Keratinocyte (primary cell): ENCODE measurements around the gene STARD5. TPM values are rescaled to one million over a fixed set of nuclear protein-coding genes. Genes with fewer than 3 reads are reported as not detected.
A peak's percentile ranks its signal among the peaks of the same experiment; 100 is the strongest.

ENCODE experiments used
- DNase-seq: peaks from one replicate; pipeline ENCODE4 v3.0.0-alpha.2; 2011; ENCODE audit warnings: low read depth, missing footprints, low spot score
- FAIRE-seq: peaks from 2 replicates; lab custom pipeline; 2011; peaks lifted over from hg19 to GRCh38; lab: Jason Lieb, UNC
- H2AFZ ChIP-seq: 2 replicates; pipeline ENCODE4 v1.6.0; 2012; ENCODE audit warnings: low read length, control low read depth, inconsistent platforms; ENCODE audit not compliant: control insufficient read depth
- H3K27ac ChIP-seq: 2 replicates; pipeline ENCODE4 v1.5.1; 2011; ENCODE audit warnings: low read length; ENCODE audit not compliant: control insufficient read depth, insufficient read depth
- H3K27me3 ChIP-seq: 3 replicates; pipeline ENCODE4 v1.6.0; 2011; ENCODE audit warnings: low read length; ENCODE audit not compliant: control insufficient read depth, insufficient read depth; ENCODE audit errors: extremely low read depth
- H3K36me3 ChIP-seq, 2 experiments: 2 replicates in 1 of 2; 3 replicates in 1 of 2; pipeline ENCODE4 v1.5.1; 2011; ENCODE audit warnings: low read length in 2 of 2, mild to moderate bottlenecking in 1 of 2; ENCODE audit not compliant: control insufficient read depth in 2 of 2, insufficient read depth in 2 of 2; ENCODE audit errors: extremely low read depth in 1 of 2
- H3K4me1 ChIP-seq: 3 replicates; pipeline ENCODE4 v1.5.1; 2011; ENCODE audit warnings: low read length; ENCODE audit not compliant: control insufficient read depth, insufficient read depth; ENCODE audit errors: extremely low read depth
- H3K4me2 ChIP-seq: 3 replicates; pipeline ENCODE4 v1.6.0; 2011; ENCODE audit warnings: low read depth, low read length; ENCODE audit not compliant: control insufficient read depth, insufficient read depth; ENCODE audit errors: extremely low read depth
- H3K4me3 ChIP-seq, 3 experiments: fragments of 200-600 bp in 1 of 3; sonication (generic) in 1 of 3; 2 replicates in 2 of 3; 3 replicates in 1 of 3; pipeline ENCODE4 v1.5.1; 2011 to 2016; ENCODE audit warnings: low read length in 3 of 3, mild to moderate bottlenecking in 3 of 3, control low read depth in 2 of 3, inconsistent platforms in 1 of 3, low read depth in 1 of 3, mixed read lengths in 1 of 3, mixed run types in 1 of 3, moderate library complexity in 1 of 3; ENCODE audit not compliant: control insufficient read depth in 2 of 3, insufficient read depth in 2 of 3; ENCODE audit errors: extremely low read depth in 1 of 3
- H3K79me2 ChIP-seq: 2 replicates; pipeline ENCODE4 v1.6.0; 2012; ENCODE audit warnings: low read length; ENCODE audit not compliant: control insufficient read depth, insufficient read depth
- H3K9ac ChIP-seq: 3 replicates; pipeline ENCODE4 v1.6.0; 2011; ENCODE audit warnings: low read length; ENCODE audit not compliant: control insufficient read depth, insufficient read depth; ENCODE audit errors: extremely low read depth
- H3K9me1 ChIP-seq: 3 replicates; pipeline ENCODE4 v1.6.0; 2011; ENCODE audit warnings: low read length; ENCODE audit not compliant: control insufficient read depth, insufficient read depth; ENCODE audit errors: extremely low read depth
- H3K9me3 ChIP-seq: 2 replicates; pipeline ENCODE4 v1.5.1; 2012; ENCODE audit warnings: low read depth, low read length; ENCODE audit not compliant: control insufficient read depth
- H4K20me1 ChIP-seq: 3 replicates; pipeline ENCODE4 v1.6.0; 2011; ENCODE audit warnings: low read length; ENCODE audit not compliant: control insufficient read depth, insufficient read depth; ENCODE audit errors: extremely low read depth
- EZH2 ChIP-seq: IDR thresholded peaks from one replicate; pipeline ENCODE4 v1.6.1; 2012; ENCODE audit warnings: inconsistent platforms, mild to moderate bottlenecking, low read length, moderate library complexity
- dilution Hi-C: fragments of 300-500 bp; cut with MboI; formaldehyde crosslinking; loops from one replicate; pipeline ENCODE4 v1.7.0; 2020; ENCODE audit warnings: low sequenced_read_pairs; ENCODE audit not compliant: extremely low pct_ligation_motif_present
- polyA plus RNA-seq, 5 experiments: library from polyadenylated mRNA; depleted of rRNA in 3 of 5; stranded (reverse) in 3 of 5; stranded (forward) in 1 of 5; unstranded in 1 of 5; fragments of >200 nt; gene quantifications; 1 replicate in 1 of 5; 2 replicates in 3 of 5; 3 replicates in 1 of 5; pipeline versions ENCODE4 v1.2.1 to v1.2.3, GENCODE V29; 2011 to 2012; ENCODE audit warnings: missing spikeins in 2 of 5, low read depth in 1 of 5, low replicate concordance in 1 of 5
- TF ChIP-seq, protein P1 (sequence below), 3 experiments: IDR thresholded peaks in 1 of 3; conservative IDR thresholded peaks in 1 of 3; optimal IDR thresholded peaks in 1 of 3; 2 replicates in 2 of 3; 3 replicates in 1 of 3; pipeline versions ENCODE3 to v1.5.1; 2011; ENCODE audit warnings: low read length in 3 of 3, mild to moderate bottlenecking in 3 of 3, moderate library complexity in 2 of 3, control low read depth in 1 of 3, inconsistent platforms in 1 of 3; ENCODE audit not compliant: insufficient read depth in 2 of 3; ENCODE audit errors: extremely low read depth in 1 of 3

The STARD5 gene
- polyA plus RNA-seq, 1 donor (not counting 4 experiments of a cell fraction or from before 2014, with no cell fraction given): 38.8 TPM

DNA sequence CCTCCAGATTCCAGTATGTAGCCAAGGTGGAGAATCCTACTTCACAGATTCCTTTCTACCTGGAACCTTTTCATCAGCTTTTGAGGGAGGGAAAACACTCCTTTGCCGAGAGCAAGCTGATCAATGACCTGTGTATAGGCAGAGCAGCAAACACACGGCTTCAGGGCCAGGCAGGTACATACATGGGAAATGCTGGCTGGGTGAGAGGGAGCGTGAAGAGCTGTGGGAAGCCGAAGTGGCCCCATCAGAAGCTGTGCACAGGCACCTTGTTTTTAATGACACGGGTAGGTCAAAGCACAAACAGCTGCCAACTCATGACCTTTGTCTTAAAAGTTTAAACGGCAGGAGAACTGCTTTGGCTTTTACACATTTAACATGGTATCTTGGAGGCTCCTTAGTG lies 25.3 kb downstream of the STARD5 start:
- FAIRE-seq (no peak), DNase-seq (no peak)
- H3K4me1 ChIP-seq: peaks cover 23% of the 10 kb centered on the region
- H3K4me3 ChIP-seq: no peak overlapping the region
- TF ChIP-seq, protein P1, sequence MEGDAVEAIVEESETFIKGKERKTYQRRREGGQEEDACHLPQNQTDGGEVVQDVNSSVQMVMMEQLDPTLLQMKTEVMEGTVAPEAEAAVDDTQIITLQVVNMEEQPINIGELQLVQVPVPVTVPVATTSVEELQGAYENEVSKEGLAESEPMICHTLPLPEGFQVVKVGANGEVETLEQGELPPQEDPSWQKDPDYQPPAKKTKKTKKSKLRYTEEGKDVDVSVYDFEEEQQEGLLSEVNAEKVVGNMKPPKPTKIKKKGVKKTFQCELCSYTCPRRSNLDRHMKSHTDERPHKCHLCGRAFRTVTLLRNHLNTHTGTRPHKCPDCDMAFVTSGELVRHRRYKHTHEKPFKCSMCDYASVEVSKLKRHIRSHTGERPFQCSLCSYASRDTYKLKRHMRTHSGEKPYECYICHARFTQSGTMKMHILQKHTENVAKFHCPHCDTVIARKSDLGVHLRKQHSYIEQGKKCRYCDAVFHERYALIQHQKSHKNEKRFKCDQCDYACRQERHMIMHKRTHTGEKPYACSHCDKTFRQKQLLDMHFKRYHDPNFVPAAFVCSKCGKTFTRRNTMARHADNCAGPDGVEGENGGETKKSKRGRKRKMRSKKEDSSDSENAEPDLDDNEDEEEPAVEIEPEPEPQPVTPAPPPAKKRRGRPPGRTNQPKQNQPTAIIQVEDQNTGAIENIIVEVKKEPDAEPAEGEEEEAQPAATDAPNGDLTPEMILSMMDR (optimal IDR thresholded peaks at IDR 0.05 in 1 of 3, IDR thresholded peaks at IDR 0.05 in 1 of 3, conservative IDR thresholded peaks at IDR 0.05 in 1 of 3; ENCODE audit: extremely low read depth in 1 of 3, insufficient read depth in 2 of 3, low read length in 3 of 3): no peak
- no peak for TF ChIP-seq EZH2
- H3K36me3 ChIP-seq: no peaks in the 10 kb centered on the region
- no peak overlapping the region for H3K4me2 ChIP-seq
- no peaks in the 10 kb centered on the region for H3K79me2 ChIP-seq
- no peaks in the 10 kb centered on the region for H3K9me1 ChIP-seq
- H3K9me3 ChIP-seq: no peaks in the 10 kb centered on the region
- H4K20me1 ChIP-seq: no peaks in the 10 kb centered on the region
- no peaks in the 10 kb centered on the region for H3K27me3 ChIP-seq
- H2AFZ ChIP-seq: no peak overlapping the region
- H3K9ac ChIP-seq: no peak overlapping the region
- dilution Hi-C loops: no loop called here
- no peak overlapping the region for H3K27ac ChIP-seq

DNA sequence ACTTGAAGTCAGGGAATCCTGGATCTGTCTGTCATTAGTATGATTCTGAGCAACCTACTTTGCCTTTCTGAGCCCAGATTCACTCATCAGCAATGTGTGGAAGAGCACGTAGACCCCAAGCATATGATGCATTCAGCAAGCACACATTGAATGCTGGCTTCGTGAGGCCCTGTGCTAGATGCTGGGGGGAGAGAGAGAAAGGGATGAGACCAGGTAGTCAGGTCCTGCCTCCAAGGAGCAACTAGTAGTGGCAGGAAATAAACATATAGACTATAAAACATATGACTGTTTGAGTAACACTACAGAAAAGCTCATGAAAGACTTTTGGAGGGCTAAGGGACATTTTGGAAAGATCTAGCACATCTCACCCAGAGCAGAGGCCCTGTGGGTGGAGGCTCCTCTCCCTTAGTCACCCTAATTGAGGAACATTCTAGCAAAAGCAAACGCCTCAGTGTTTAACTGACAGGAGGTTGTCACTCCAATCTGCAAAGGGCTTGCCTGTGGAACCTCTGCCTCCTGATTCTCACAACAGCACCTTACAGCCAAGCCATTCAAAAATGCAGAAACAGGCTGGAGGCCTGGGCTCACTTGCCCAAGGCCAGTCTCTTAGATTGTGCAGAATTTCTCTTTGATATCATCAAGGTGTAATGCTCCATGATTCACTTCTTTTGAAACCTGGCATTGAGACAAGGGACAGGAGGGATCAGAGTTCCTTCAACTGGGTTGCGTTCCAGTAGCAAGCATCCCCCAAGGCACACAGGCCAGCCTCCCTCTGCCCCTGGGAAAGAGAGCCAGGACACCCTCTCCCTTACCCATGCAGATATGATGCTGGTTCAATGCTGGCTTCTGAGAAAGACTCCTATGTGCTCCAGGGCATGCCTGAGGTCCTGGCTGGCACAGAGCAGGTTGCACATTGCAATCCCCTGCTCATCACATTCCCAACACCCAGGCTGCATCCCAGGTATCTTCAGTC lies 26.1 kb downstream of the STARD5 start:
- dilution Hi-C loops: no loop called here
- no peak overlapping the region for H3K27ac ChIP-seq
- FAIRE-seq: peak; percentile 60
- H3K79me2 ChIP-seq: no peaks in the 10 kb centered on the region
- no peak for TF ChIP-seq EZH2
- TF ChIP-seq, protein P1 (optimal IDR thresholded peaks at IDR 0.05 in 1 of 3, IDR thresholded peaks at IDR 0.05 in 1 of 3, conservative IDR thresholded peaks at IDR 0.05 in 1 of 3; ENCODE audit: extremely low read depth in 1 of 3, insufficient read depth in 2 of 3, low read length in 3 of 3): no peak
- no peak overlapping the region for H3K4me3 ChIP-seq
- H3K36me3 ChIP-seq: no peaks in the 10 kb centered on the region
- H2AFZ ChIP-seq: no peak overlapping the region
- H3K9me1 ChIP-seq: no peaks in the 10 kb centered on the region
- H3K4me2 ChIP-seq: peak overlapping the region; percentile 37
- no peaks in the 10 kb centered on the region for H3K27me3 ChIP-seq
- peaks cover 18% of the 10 kb centered on the region for H3K4me1 ChIP-seq
- H3K9ac ChIP-seq: no peak overlapping the region
- no peaks in the 10 kb centered on the region for H4K20me1 ChIP-seq
- H3K9me3 ChIP-seq: no peaks in the 10 kb centered on the region
- DNase-seq: no peak
